Fibroblast of the conjunctiva (primary cell): Measurements from ENCODE around the gene CHADL.
"Not testable (repeated sequence)": the region's sequence is repeated elsewhere in the genome, so short reads cannot be mapped to it uniquely, and the experiment has no call there.

Experiments used
- DNase-seq: peaks from one replicate; pipeline ENCODE4 v3.0.0-alpha.2; 2010; ENCODE audit warnings: low read depth

The CHADL gene

GRCh38 chr22:41181349-41182241 is 59.1 kb downstream of the CHADL start:
- DNase-seq, result no peak

GRCh38 chr22:41180926-41181325 is 59.8 kb downstream of the CHADL start:
- DNase-seq, result no peak

GRCh38 chr22:41180362-41180761 is 60.4 kb downstream of the CHADL start:
- DNase-seq, result not testable (repeated sequence)
